IMR-90 (cell line): ENCODE results near the gene SHISA6. TPM values are rescaled to one million over a fixed set of nuclear protein-coding genes. Genes with fewer than 3 reads are reported as not detected.

Experiments
- ATAC-seq: fragments of 200-7000 bp; cut with Tn5 transposase; 2 replicates; pipeline ENCODE4 v1.9.1; 2020; ENCODE audit warnings: low read depth, mild to moderate bottlenecking, moderate library complexity
- BruUV-seq: library from RNA; stranded (reverse); fragments of 400-500 nt; replicated peaks from 2 replicates; lab custom pipeline; 2021; lab: Mats Ljungman, UMichigan
- CTCF ChIA-PET: fragments of 300-600 bp; formaldehyde crosslinking; extraction: SDS; loops from one replicate; lab custom pipeline; 2021; ENCODE audit warnings: antibody characterized with exemption; lab: Yijun Ruan, JAX
- POLR2A ChIA-PET: fragments of 300-600 bp; sonication (Branson Sonifier 250); formaldehyde crosslinking; loops from one replicate; lab custom pipeline; 2022; ENCODE audit warnings: antibody characterized with exemption; ENCODE audit not compliant: unreplicated experiment; lab: Charles Lee
- DNase-seq: peaks from one replicate; pipeline ENCODE4 v3.0.0; 2013
- H2AFZ ChIP-seq: replicated peaks from 2 replicates; pipeline ENCODE3; 2013; ENCODE audit warnings: low read length, mild to moderate bottlenecking; ENCODE audit not compliant: poor library complexity
- H2AK5ac ChIP-seq: 2 replicates; pipeline ENCODE4 v1.6.1; 2013; ENCODE audit warnings: low read depth, low read length, inconsistent platforms
- H2AK9ac ChIP-seq: replicated peaks from 2 replicates; pipeline ENCODE3; 2013; ENCODE audit warnings: mild to moderate bottlenecking, low read depth, low read length, moderate library complexity; ENCODE audit not compliant: poor library complexity
- H2BK120ac ChIP-seq: 2 replicates; pipeline ENCODE4 v1.6.1; 2013; ENCODE audit warnings: low read depth, low read length, inconsistent platforms
- H2BK15ac ChIP-seq: 3 replicates; pipeline ENCODE4 v1.6.1; 2013; ENCODE audit warnings: low read depth, low read length, inconsistent platforms
- H2BK20ac ChIP-seq: 2 replicates; pipeline ENCODE4 v1.6.1; 2013; ENCODE audit warnings: low read depth, mild to moderate bottlenecking, inconsistent platforms, low read length, moderate library complexity
- H2BK5ac ChIP-seq: 2 replicates; pipeline ENCODE4 v1.6.1; 2013; ENCODE audit warnings: mild to moderate bottlenecking, low read depth, low read length, inconsistent platforms; ENCODE audit not compliant: poor library complexity, severe bottlenecking
- H3K14ac ChIP-seq: replicated peaks from 2 replicates; pipeline ENCODE4 v1.6.1; 2013; ENCODE audit warnings: low read depth, low read length, inconsistent platforms
- H3K18ac ChIP-seq: 2 replicates; pipeline ENCODE4 v1.6.1; 2013; ENCODE audit warnings: low read depth, low read length, control low read depth
- H3K23ac ChIP-seq: 2 replicates; pipeline ENCODE4 v1.6.1; 2013; ENCODE audit warnings: low read depth, low read length, inconsistent platforms
- H3K27ac ChIP-seq: 2 replicates; pipeline ENCODE4 v1.5.1; 2013; ENCODE audit warnings: mild to moderate bottlenecking, control low read depth, low read length; ENCODE audit not compliant: insufficient read depth
- H3K27me3 ChIP-seq: 2 replicates; pipeline ENCODE4 v1.6.1; 2013; ENCODE audit warnings: low read length; ENCODE audit not compliant: control insufficient read depth, insufficient read depth
- H3K36me3 ChIP-seq: 2 replicates; pipeline ENCODE4 v1.6.1; 2013; ENCODE audit warnings: low read length, mixed read lengths; ENCODE audit not compliant: control insufficient read depth, insufficient read depth
- H3K4ac ChIP-seq: 2 replicates; pipeline ENCODE4 v1.6.1; 2013; ENCODE audit warnings: low read depth, low read length, inconsistent platforms
- H3K4me1 ChIP-seq: 2 replicates; pipeline ENCODE4 v1.6.1; 2013; ENCODE audit warnings: low read length, mixed read lengths; ENCODE audit not compliant: control insufficient read depth, insufficient read depth
- H3K4me2 ChIP-seq: 2 replicates; pipeline ENCODE4 v1.6.1; 2013; ENCODE audit warnings: low read depth, mild to moderate bottlenecking, control low read depth, low read length, moderate library complexity
- H3K4me3 ChIP-seq: 2 replicates; pipeline ENCODE4 v1.5.1; 2013; ENCODE audit warnings: low read depth, mild to moderate bottlenecking, control low read depth, low read length, moderate library complexity; ENCODE audit not compliant: insufficient read depth
- H3K56ac ChIP-seq: 2 replicates; pipeline ENCODE4 v1.6.1; 2013; ENCODE audit warnings: low read length, inconsistent platforms; ENCODE audit not compliant: insufficient read depth; ENCODE audit errors: extremely low read depth
- H3K79me1 ChIP-seq, 2 experiments: 2 replicates each; pipeline ENCODE4 v1.6.1; 2013; ENCODE audit warnings: low read length in 2 of 2, inconsistent platforms in 1 of 2, low read depth in 1 of 2
- H3K9ac ChIP-seq: 2 replicates; pipeline ENCODE4 v1.6.1; 2013; ENCODE audit warnings: low read depth, low read length, control low read depth
- H3K9me1 ChIP-seq: 2 replicates; pipeline ENCODE4 v1.6.1; 2013; ENCODE audit warnings: low read length, inconsistent platforms; ENCODE audit not compliant: insufficient read depth
- H3K9me3 ChIP-seq: 2 replicates; pipeline ENCODE4 v1.6.1; 2013; ENCODE audit warnings: low read length; ENCODE audit not compliant: control insufficient read depth, insufficient read depth
- H4K20me1 ChIP-seq: 2 replicates; pipeline ENCODE4 v1.6.1; 2013; ENCODE audit warnings: low read length, inconsistent platforms; ENCODE audit not compliant: insufficient read depth
- H4K5ac ChIP-seq: 2 replicates; pipeline ENCODE4 v1.6.1; 2013; ENCODE audit warnings: mild to moderate bottlenecking, low read depth, low read length, control low read depth
- H4K8ac ChIP-seq, 2 experiments: 2 replicates each; pipeline ENCODE4 v1.6.1; 2013; ENCODE audit warnings: low read depth in 2 of 2, low read length in 2 of 2, control low read depth in 1 of 2, inconsistent platforms in 1 of 2
- H4K91ac ChIP-seq: 2 replicates; pipeline ENCODE4 v1.6.1; 2013; ENCODE audit warnings: low read depth, low read length, inconsistent platforms; ENCODE audit not compliant: insufficient read depth
- BHLHE40 ChIP-seq: fragments of 150-350 bp; IDR thresholded peaks from 2 replicates; pipeline ENCODE4 v1.6.1; 2016; ENCODE audit warnings: mild to moderate bottlenecking, low read depth, low read length
- CEBPB ChIP-seq: IDR thresholded peaks from 2 replicates; pipeline ENCODE4 v1.6.1; 2012; ENCODE audit warnings: low read depth, low read length, improper control_type of control experiment
- CHD1 ChIP-seq: IDR thresholded peaks from 2 replicates; pipeline ENCODE4 v1.6.1; 2012; ENCODE audit warnings: low read depth, low read length, improper control_type of control experiment
- FOS ChIP-seq: fragments of 150-350 bp; IDR thresholded peaks from 2 replicates; pipeline ENCODE4 v1.6.1; 2016; ENCODE audit warnings: low read depth, low read length
- MAZ ChIP-seq: IDR thresholded peaks from 2 replicates; pipeline ENCODE4 v1.6.1; 2012; ENCODE audit warnings: low read depth, mild to moderate bottlenecking, low read length, improper control_type of control experiment, moderate library complexity, borderline replicate concordance
- MXI1 ChIP-seq: IDR thresholded peaks from 2 replicates; pipeline ENCODE4 v1.6.1; 2012; ENCODE audit warnings: low read depth, mild to moderate bottlenecking, low read length, moderate library complexity, borderline replicate concordance
- RAD21 ChIP-seq: IDR thresholded peaks from 2 replicates; pipeline ENCODE4 v1.6.1; 2012; ENCODE audit warnings: low read length, improper control_type of control experiment
- RCOR1 ChIP-seq: IDR thresholded peaks from 2 replicates; pipeline ENCODE4 v1.6.1; 2012; ENCODE audit warnings: mild to moderate bottlenecking, low read length, improper control_type of control experiment; ENCODE audit not compliant: insufficient replicate concordance
- whole genome bisulfite sequencing, 2 experiments: methylation state at CpG; one replicate each; pipeline versions ENCODE4 v1.1.5 to v1.1.7; 2013; ENCODE audit warnings: missing lambda C conversion rate in 2 of 2; ENCODE audit not compliant: insufficient read length in 1 of 2; ENCODE audit errors: extremely low coverage in 2 of 2; 5-methylcytosine and 5-hydroxymethylcytosine counted together
- dilution Hi-C: fragments of 300-500 bp; cut with HindIII; formaldehyde crosslinking; loops from one replicate; pipeline ENCODE4 v1.14.3; 2018; ENCODE audit warnings: low sequenced_read_pairs; ENCODE audit not compliant: unreplicated experiment
- in situ Hi-C: fragments of 300-500 bp; cut with MboI; formaldehyde crosslinking; loops from 3 replicates; pipeline ENCODE4 v1.14.3; 2019; ENCODE audit warnings: low sequenced_read_pairs, inconsistent platforms, mixed read lengths
- intact Hi-C: fragments of 100-400 bp; cut with micrococcal nuclease; formaldehyde crosslinking; loops from 2 replicates; pipeline ENCODE4 v1.10.0; 2022
- polyA plus RNA-seq, 3 experiments: library from polyadenylated mRNA; depleted of rRNA; stranded (reverse); fragments of >200 nt; gene quantifications; 2 replicates each; pipeline ENCODE4 v1.2.3, GENCODE V29; 2012; ENCODE audit warnings: low replicate concordance in 1 of 3
- total RNA-seq: library from RNA; depleted of rRNA; stranded (reverse); fragments of >200 nt; gene quantifications from 2 replicates; pipeline ENCODE4 v1.2.3, GENCODE V29; 2012
- TF ChIP-seq, protein P1 (sequence below): conservative IDR thresholded peaks from 2 replicates; pipeline ENCODE4 v1.5.1; 2012; ENCODE audit warnings: mild to moderate bottlenecking, low read depth, low read length, improper control_type of control experiment
- TF ChIP-seq, protein P2 (sequence below): fragments of 150-350 bp; IDR thresholded peaks from 2 replicates; pipeline ENCODE4 v1.6.1; 2016; ENCODE audit warnings: low read depth, mild to moderate bottlenecking, low read length, moderate library complexity, borderline replicate concordance
- TF ChIP-seq, protein P3 (sequence below): fragments of 150-350 bp; IDR thresholded peaks from 2 replicates; pipeline ENCODE4 v1.6.1; 2017; ENCODE audit warnings: mild to moderate bottlenecking, antibody characterized with exemption, low read length, low read depth

Gene SHISA6
- total and polyA plus RNA-seq, 2 of the 4 experiments (the other 2 are of a cell fraction) = not detected

DNA sequence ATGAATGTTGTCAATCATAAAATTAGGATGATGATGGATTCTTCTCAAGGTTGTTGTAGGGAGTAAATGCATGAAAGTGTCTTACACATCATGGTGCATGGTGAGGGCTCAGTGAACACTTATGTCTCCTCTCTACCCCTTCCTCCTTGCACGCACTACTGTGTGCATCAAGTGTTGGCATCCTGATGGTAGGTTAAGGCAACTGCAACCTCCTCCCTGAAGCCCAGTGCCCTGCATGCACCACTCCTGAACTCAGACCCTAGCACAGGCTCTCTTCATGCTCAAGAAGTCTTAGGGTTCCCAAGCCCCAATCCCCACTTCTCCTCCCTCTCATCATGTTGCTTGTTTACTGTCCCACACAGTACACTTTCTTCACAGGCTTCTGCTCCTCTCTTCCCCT lies 251.5 kb downstream of the SHISA6 start:
- no peak overlapping the region for H3K4ac ChIP-seq
- intact Hi-C loops (no loop called here), in situ Hi-C loops (no loop called here), dilution Hi-C loops (no loop called here)
- no peaks in the 10 kb centered on the region for H3K27me3 ChIP-seq
- no peak overlapping the region for H3K23ac ChIP-seq
- H3K9me3 ChIP-seq = peaks cover 26% of the 10 kb centered on the region
- no peak overlapping the region for H4K8ac ChIP-seq
- no peak overlapping the region for H3K4me3 ChIP-seq
- no peaks in the 10 kb centered on the region for H3K4me1 ChIP-seq
- H2BK20ac ChIP-seq = no peak overlapping the region
- CTCF ChIA-PET = no interaction called here
- TF ChIP-seq, protein P1, sequence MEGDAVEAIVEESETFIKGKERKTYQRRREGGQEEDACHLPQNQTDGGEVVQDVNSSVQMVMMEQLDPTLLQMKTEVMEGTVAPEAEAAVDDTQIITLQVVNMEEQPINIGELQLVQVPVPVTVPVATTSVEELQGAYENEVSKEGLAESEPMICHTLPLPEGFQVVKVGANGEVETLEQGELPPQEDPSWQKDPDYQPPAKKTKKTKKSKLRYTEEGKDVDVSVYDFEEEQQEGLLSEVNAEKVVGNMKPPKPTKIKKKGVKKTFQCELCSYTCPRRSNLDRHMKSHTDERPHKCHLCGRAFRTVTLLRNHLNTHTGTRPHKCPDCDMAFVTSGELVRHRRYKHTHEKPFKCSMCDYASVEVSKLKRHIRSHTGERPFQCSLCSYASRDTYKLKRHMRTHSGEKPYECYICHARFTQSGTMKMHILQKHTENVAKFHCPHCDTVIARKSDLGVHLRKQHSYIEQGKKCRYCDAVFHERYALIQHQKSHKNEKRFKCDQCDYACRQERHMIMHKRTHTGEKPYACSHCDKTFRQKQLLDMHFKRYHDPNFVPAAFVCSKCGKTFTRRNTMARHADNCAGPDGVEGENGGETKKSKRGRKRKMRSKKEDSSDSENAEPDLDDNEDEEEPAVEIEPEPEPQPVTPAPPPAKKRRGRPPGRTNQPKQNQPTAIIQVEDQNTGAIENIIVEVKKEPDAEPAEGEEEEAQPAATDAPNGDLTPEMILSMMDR = no peak
- no peak for TF ChIP-seq MAZ
- TF ChIP-seq, protein P2, sequence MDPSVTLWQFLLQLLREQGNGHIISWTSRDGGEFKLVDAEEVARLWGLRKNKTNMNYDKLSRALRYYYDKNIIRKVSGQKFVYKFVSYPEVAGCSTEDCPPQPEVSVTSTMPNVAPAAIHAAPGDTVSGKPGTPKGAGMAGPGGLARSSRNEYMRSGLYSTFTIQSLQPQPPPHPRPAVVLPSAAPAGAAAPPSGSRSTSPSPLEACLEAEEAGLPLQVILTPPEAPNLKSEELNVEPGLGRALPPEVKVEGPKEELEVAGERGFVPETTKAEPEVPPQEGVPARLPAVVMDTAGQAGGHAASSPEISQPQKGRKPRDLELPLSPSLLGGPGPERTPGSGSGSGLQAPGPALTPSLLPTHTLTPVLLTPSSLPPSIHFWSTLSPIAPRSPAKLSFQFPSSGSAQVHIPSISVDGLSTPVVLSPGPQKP = no peak
- no peak for TF ChIP-seq RAD21
- no peak for TF ChIP-seq CEBPB
- no peak for TF ChIP-seq CHD1
- TF ChIP-seq FOS = no peak
- no peak for TF ChIP-seq BHLHE40
- TF ChIP-seq, protein P3, sequence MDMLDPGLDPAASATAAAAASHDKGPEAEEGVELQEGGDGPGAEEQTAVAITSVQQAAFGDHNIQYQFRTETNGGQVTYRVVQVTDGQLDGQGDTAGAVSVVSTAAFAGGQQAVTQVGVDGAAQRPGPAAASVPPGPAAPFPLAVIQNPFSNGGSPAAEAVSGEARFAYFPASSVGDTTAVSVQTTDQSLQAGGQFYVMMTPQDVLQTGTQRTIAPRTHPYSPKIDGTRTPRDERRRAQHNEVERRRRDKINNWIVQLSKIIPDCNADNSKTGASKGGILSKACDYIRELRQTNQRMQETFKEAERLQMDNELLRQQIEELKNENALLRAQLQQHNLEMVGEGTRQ = no peak
- TF ChIP-seq MXI1 = no peak
- TF ChIP-seq RCOR1 = no peak
- H3K36me3 ChIP-seq = no peaks in the 10 kb centered on the region
- H2AFZ ChIP-seq = no peak overlapping the region
- H4K20me1 ChIP-seq = no peaks in the 10 kb centered on the region
- DNase-seq (no peak), ATAC-seq (no peak)
- no peak overlapping the region for H3K9ac ChIP-seq
- no peaks in the 10 kb centered on the region for H3K79me1 ChIP-seq
- no peak overlapping the region for H2BK120ac ChIP-seq
- H3K18ac ChIP-seq = no peak overlapping the region
- no peak overlapping the region for H3K4me2 ChIP-seq
- no peak overlapping the region for H4K91ac ChIP-seq
- WGBS, 2 experiments = no CpG with 5 or more reads among the region's 1 CpG
- no peak overlapping the region for H2BK15ac ChIP-seq
- H3K9me1 ChIP-seq = no peaks in the 10 kb centered on the region
- no peak overlapping the region for H2AK5ac ChIP-seq
- H3K56ac ChIP-seq = no peak overlapping the region
- no peak overlapping the region for H2AK9ac ChIP-seq
- H3K14ac ChIP-seq = no peak overlapping the region
- no peak overlapping the region for H2BK5ac ChIP-seq
- no peak overlapping the region for H4K5ac ChIP-seq
- POLR2A ChIA-PET = no interaction called here
- no TSS peak for BruUV-seq
- H3K27ac ChIP-seq = no peak overlapping the region
